Cardiac muscle cell (in vitro differentiated cells and primary cell): ENCODE results near the gene ARMS2. TPM values are rescaled to one million over a fixed set of nuclear protein-coding genes. Genes with fewer than 3 reads are reported as not detected.

Experiments used
- DNase-seq, 2 donors: peaks; one replicate each; pipeline versions ENCODE4 v3.0.0 to v3.0.0-alpha.2; 2010 to 2017; ENCODE audit warnings: low read depth in 1 of 2, low spot score in 1 of 2
- H3K27ac ChIP-seq: fragments of 200-600 bp; sonication (generic); 2 replicates; pipeline ENCODE4 v1.5.1; 2016
- H3K27me3 ChIP-seq: fragments of 200-600 bp; sonication (generic); 2 replicates; pipeline ENCODE4 v1.6.0; 2016; ENCODE audit warnings: control low read depth
- H3K36me3 ChIP-seq: fragments of 200-600 bp; sonication (generic); 2 replicates; pipeline ENCODE4 v1.5.1; 2016; ENCODE audit warnings: control low read depth
- H3K4me1 ChIP-seq: fragments of 200-600 bp; sonication (generic); 2 replicates; pipeline ENCODE4 v1.8.1; 2017; ENCODE audit warnings: low read depth, mild to moderate bottlenecking, mixed run types
- H3K4me3 ChIP-seq: fragments of 200-600 bp; sonication (generic); 2 replicates; pipeline ENCODE4 v1.5.1; 2016; ENCODE audit warnings: mild to moderate bottlenecking
- H3K9me3 ChIP-seq: fragments of 200-600 bp; sonication (generic); 2 replicates; pipeline ENCODE4 v1.5.1; 2017; ENCODE audit warnings: low read depth, mild to moderate bottlenecking, control low read depth
- CTCF ChIP-seq: IDR thresholded peaks from 2 replicates; pipeline ENCODE4 v1.5.1; 2012; ENCODE audit warnings: low read depth, mild to moderate bottlenecking, low read length
- polyA plus RNA-seq: library from polyadenylated mRNA; unstranded; fragments of >200 nt; fragmentation: Nextera tagmentation; extraction: Ambion mirVana; gene quantifications from 2 replicates; pipeline ENCODE4 v1.2.1, GENCODE V29; 2016
- total RNA-seq: library from RNA; depleted of rRNA; stranded (reverse); fragments of >200 nt; gene quantifications from 2 replicates; pipeline ENCODE4 v1.2.3, GENCODE V29; 2016

Gene ARMS2
- total and polyA plus RNA-seq, 2 experiments from 2014 or later = not detected

GRCh38 chr10:122500194-122500593 is 45.7 kb downstream of the ARMS2 start:
- no peak for TF ChIP-seq CTCF
- peaks cover 4% of the 10 kb centered on the region for H3K4me1 ChIP-seq
- DNase-seq = no peak
- no peaks in the 10 kb centered on the region for H3K27me3 ChIP-seq
- H3K9me3 ChIP-seq = no peaks in the 10 kb centered on the region
- H3K27ac ChIP-seq = no peak overlapping the region
- no peak overlapping the region for H3K4me3 ChIP-seq
- no peaks in the 10 kb centered on the region for H3K36me3 ChIP-seq

DNA sequence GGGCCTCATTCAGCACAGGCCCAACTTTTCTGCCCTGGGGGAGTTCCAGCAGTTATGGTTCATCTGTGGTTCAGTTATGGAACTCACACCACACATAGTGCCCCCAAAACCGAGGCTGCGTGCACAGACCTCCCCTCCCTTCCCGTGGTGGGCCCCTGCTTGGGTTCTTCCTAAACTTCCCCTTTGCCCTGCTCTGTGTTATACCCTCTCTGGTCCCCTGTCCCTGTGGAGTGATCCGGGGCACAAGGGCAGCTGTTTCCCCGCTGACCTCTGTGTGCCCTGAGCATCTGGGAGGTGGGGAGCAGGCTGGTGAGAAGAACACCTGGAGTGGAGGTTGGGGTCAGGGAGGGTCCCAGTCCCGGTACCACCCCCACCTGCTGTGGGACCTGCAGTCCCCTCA is 46.3 kb downstream of the ARMS2 start:
- peaks cover 4% of the 10 kb centered on the region for H3K4me1 ChIP-seq
- TF ChIP-seq CTCF = no peak

DNA sequence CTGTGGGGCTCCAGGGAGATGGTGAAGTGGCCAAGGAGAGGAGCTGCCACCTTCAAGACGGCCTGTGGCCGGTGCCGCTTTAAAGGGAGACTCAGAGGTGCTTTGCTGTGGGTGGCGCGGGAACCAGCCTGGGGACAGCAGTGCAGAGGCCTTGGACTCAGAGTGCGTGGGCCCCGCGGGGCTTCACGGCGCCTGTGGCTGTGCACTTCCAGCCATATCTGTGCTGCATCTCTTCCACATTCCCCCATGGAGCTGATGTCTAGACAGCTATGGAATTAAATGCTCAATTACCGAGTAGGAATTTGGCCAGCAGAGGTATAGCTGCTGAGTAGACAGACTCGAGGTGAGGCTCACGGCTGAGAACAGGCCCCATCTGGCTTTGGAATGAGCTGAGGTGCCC is 48.6 kb downstream of the ARMS2 start:
- H3K9me3 ChIP-seq = no peaks in the 10 kb centered on the region
- H3K36me3 ChIP-seq = no peaks in the 10 kb centered on the region
- no peaks in the 10 kb centered on the region for H3K27me3 ChIP-seq
- H3K27ac ChIP-seq = no peak overlapping the region
- no peak for DNase-seq
- H3K4me1 ChIP-seq = peaks cover 5% of the 10 kb centered on the region
- H3K4me3 ChIP-seq = no peak overlapping the region
- no peak for TF ChIP-seq CTCF

More for the DNA sequence above, 46.3 kb downstream of the ARMS2 start:
- Histone ChIP-seq H3K9me3 (no peaks in the 10 kb centered on the region), H3K4me3 (no peak overlapping the region), H3K36me3 (no peaks in the 10 kb centered on the region), H3K27ac (no peak overlapping the region), H3K27me3 (no peaks in the 10 kb centered on the region)
- no peak for DNase-seq

DNA sequence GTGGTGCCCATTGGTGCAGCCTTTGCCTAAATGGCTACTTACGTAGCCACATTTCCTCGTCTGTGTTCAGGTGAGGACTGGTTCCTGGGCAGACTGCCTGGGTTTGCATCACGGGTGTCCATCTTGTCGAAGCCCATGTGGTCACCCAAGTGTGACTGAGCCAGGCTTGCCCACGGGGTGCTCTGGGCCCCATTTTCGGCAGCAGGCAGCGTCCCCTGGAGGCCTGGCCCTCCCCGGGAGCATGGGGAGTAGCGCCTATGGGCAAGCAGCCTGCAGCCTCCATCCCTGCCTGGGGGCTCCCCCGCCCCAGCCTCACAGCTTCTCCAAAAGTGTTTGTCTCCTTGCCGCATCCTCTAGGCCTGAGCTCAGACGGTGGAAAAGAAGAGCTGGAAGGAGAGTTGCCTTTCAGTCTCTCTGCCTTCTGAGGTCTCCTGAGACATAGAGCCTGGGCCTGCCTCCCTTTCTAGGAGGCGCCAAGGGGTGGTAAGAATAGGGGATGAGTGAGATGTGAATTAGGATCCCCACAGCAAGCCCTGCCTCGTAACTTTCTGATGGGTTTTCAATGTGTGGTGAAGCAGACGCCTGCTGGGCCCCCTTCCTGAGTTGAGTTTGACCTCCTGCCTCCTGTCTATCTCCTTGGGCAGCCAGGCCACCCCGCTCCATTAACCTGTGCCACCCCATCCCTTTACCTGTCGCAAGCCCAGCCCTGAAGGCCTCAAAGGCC is 49.6 kb downstream of the ARMS2 start:
- no peaks in the 10 kb centered on the region for H3K9me3 ChIP-seq
- TF ChIP-seq CTCF = no peak
- DNase-seq = no peak
- peaks cover 11% of the 10 kb centered on the region for H3K4me1 ChIP-seq
- no peaks in the 10 kb centered on the region for H3K27me3 ChIP-seq
- no peaks in the 10 kb centered on the region for H3K36me3 ChIP-seq
- H3K4me3 ChIP-seq = no peak overlapping the region
- H3K27ac ChIP-seq = no peak overlapping the region

GRCh38 chr10:122504610-122504950 is 50.1 kb downstream of the ARMS2 start:
- no peak overlapping the region for H3K4me3 ChIP-seq
- no peaks in the 10 kb centered on the region for H3K36me3 ChIP-seq
- peak in 1 of 2 donors; percentile 94 for DNase-seq
- TF ChIP-seq CTCF = no peak
- no peaks in the 10 kb centered on the region for H3K9me3 ChIP-seq
- peaks cover 12% of the 10 kb centered on the region for H3K4me1 ChIP-seq
- H3K27ac ChIP-seq = no peak overlapping the region
- H3K27me3 ChIP-seq = no peaks in the 10 kb centered on the region
